Ishikawa (cell line): ENCODE results near the gene DDX60.

Experiments used
- CEBPB ChIP-seq: IDR thresholded peaks from 2 replicates; pipeline ENCODE4 v1.6.1; 2012
- CREB1 ChIP-seq: IDR thresholded peaks from 2 replicates; pipeline ENCODE4 v1.6.1; 2012; ENCODE audit warnings: low read depth
- FOXM1 ChIP-seq: IDR thresholded peaks from 2 replicates; pipeline ENCODE4 v1.6.1; 2012; ENCODE audit warnings: low read depth, borderline replicate concordance
- MAX ChIP-seq: IDR thresholded peaks from 2 replicates; pipeline ENCODE4 v1.6.1; 2012
- NFIC ChIP-seq: IDR thresholded peaks from 2 replicates; pipeline ENCODE4 v1.6.1; 2012
- RAD21 ChIP-seq: IDR thresholded peaks from 2 replicates; pipeline ENCODE4 v1.6.1; 2012; ENCODE audit warnings: low read depth
- REST ChIP-seq: IDR thresholded peaks from 2 replicates; pipeline ENCODE4 v1.6.1; 2012; ENCODE audit warnings: low read depth, mild to moderate bottlenecking
- TAF1 ChIP-seq: IDR thresholded peaks from 2 replicates; pipeline ENCODE4 v1.6.1; 2012; ENCODE audit warnings: low read depth, mild to moderate bottlenecking
- TCF12 ChIP-seq: IDR thresholded peaks from 2 replicates; pipeline ENCODE4 v1.6.1; 2012; ENCODE audit warnings: low read depth
- TEAD4 ChIP-seq: IDR thresholded peaks from 2 replicates; pipeline ENCODE4 v1.6.1; 2012
- YY1 ChIP-seq: IDR thresholded peaks from 2 replicates; pipeline ENCODE4 v1.6.1; 2012; ENCODE audit warnings: low read depth
- ZBTB7A ChIP-seq: IDR thresholded peaks from 2 replicates; pipeline ENCODE4 v1.6.1; 2012; ENCODE audit warnings: low read depth

- TF ChIP-seq MAX: no peak
- no peak for TF ChIP-seq NFIC
- TF ChIP-seq TAF1: no peak
- no peak for TF ChIP-seq TCF12
- TF ChIP-seq FOXM1: no peak
- TF ChIP-seq REST: no peak
- TF ChIP-seq CREB1: no peak
- no peak for TF ChIP-seq TEAD4
- TF ChIP-seq CEBPB: no peak
- TF ChIP-seq RAD21: no peak
- no peak for TF ChIP-seq ZBTB7A
- TF ChIP-seq YY1: no peak
Observed at GRCh38 chr4:168212656-168213055, 105.9 kb downstream of the DDX60 start.
